ENCODE measurements around the gene C6orf89.

C6orf89 gene

GRCh38 chr6:36916126-36916525, 30.4 kb downstream of the C6orf89 start:
- no peak for TF ChIP-seq CTCF (IDR thresholded peaks at IDR 0.05; ENCODE audit: low read depth, low read length, missing control alignments)
- in situ Hi-C loops (cut with HindIII; ENCODE audit: low sequenced_read_pairs), result no loop called here

GRCh38 chr6:36917541-36918193, 31.9 kb downstream of the C6orf89 start:
- in situ Hi-C loops (cut with HindIII; ENCODE audit: low sequenced_read_pairs), result no loop called here
- no peak for DNase-seq (ENCODE audit: low read depth)
- no peak overlapping the region for H3K4me3 ChIP-seq (ENCODE audit: low read depth, low read length)
- no peak for TF ChIP-seq CTCF (IDR thresholded peaks at IDR 0.05; ENCODE audit: low read depth, low read length, missing control alignments)

More at GRCh38 chr6:36916126-36916525, 30.4 kb downstream of the C6orf89 start:
- DNase-seq (ENCODE audit: low read depth), result no peak
- H3K4me3 ChIP-seq (ENCODE audit: low read depth, low read length), result no peak overlapping the region

DNA sequence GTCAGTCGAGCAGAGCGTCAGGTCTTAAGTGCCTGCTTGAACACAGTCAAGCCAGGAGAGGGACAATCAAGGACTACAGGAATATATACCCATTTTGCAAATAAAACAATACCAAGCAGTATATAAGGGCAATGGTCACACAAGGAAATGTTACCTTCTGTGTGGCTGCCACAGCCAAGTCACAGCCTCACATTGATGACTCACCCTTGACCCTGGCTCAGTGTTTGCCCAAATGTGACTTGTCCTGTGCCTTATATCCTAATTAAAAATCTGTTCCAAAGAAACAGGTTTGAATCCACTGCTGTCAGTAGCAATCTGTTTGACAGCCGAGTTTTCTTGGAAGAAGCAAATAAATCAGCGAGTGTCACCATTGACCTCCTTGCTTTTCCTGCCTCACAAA, 34.3 kb downstream of the C6orf89 start:
- H3K4me3 ChIP-seq (ENCODE audit: low read depth, low read length), result no peak overlapping the region
- no peak for TF ChIP-seq CTCF (IDR thresholded peaks at IDR 0.05; ENCODE audit: low read depth, low read length, missing control alignments)
- DNase-seq (ENCODE audit: low read depth), result no peak
- in situ Hi-C loops (cut with HindIII; ENCODE audit: low sequenced_read_pairs), result no loop called here

GRCh38 chr6:36920546-36920945, 34.8 kb downstream of the C6orf89 start:
- in situ Hi-C loops (cut with HindIII; ENCODE audit: low sequenced_read_pairs), result no loop called here
- DNase-seq (ENCODE audit: low read depth), result no peak
- H3K4me3 ChIP-seq (ENCODE audit: low read depth, low read length), result no peak overlapping the region
- no peak for TF ChIP-seq CTCF (IDR thresholded peaks at IDR 0.05; ENCODE audit: low read depth, low read length, missing control alignments)

GRCh38 chr6:36924131-36924530, 38.4 kb downstream of the C6orf89 start:
- in situ Hi-C loops (cut with HindIII; ENCODE audit: low sequenced_read_pairs), result no loop called here
- H3K4me3 ChIP-seq (ENCODE audit: low read depth, low read length), result no peak overlapping the region
- DNase-seq (ENCODE audit: low read depth), result no peak
- no peak for TF ChIP-seq CTCF (IDR thresholded peaks at IDR 0.05; ENCODE audit: low read depth, low read length, missing control alignments)

- no peak for DNase-seq (ENCODE audit: low read depth)
- in situ Hi-C loops (cut with HindIII; ENCODE audit: low sequenced_read_pairs), result no loop called here
- TF ChIP-seq CTCF (IDR thresholded peaks at IDR 0.05; ENCODE audit: low read depth, low read length, missing control alignments), result no peak
- H3K4me3 ChIP-seq (ENCODE audit: low read depth, low read length), result no peak overlapping the region
Measured at GRCh38 chr6:36924778-36925374, 39.1 kb downstream of the C6orf89 start.

Measured in astrocyte of the cerebellum (primary cell).